DOHH2 (cell line): Measurements from ENCODE around the gene ABTB2.

ENCODE experiments used
- H3F3A ChIP-seq: fragments of 200-600 bp; sonication (generic), shearing (Covaris generic); 2 replicates; pipeline ENCODE4 v1.6.0; 2016; ENCODE audit warnings: antibody characterized with exemption, mild to moderate bottlenecking; ENCODE audit not compliant: control insufficient read depth, insufficient read depth
- H3K27ac ChIP-seq: fragments of 200-600 bp; sonication (generic); 2 replicates; pipeline ENCODE4 v1.5.1; 2014; ENCODE audit warnings: low read depth, mild to moderate bottlenecking, low read length, moderate library complexity
- H3K27me3 ChIP-seq: fragments of 200-600 bp; sonication (generic); 2 replicates; pipeline ENCODE4 v1.6.1; 2014; ENCODE audit warnings: mild to moderate bottlenecking, low read length, mixed read lengths; ENCODE audit not compliant: control insufficient read depth
- H3K36me3 ChIP-seq: fragments of 200-600 bp; sonication (generic); 2 replicates; pipeline ENCODE4 v1.6.1; 2014; ENCODE audit warnings: mild to moderate bottlenecking, low read length, moderate library complexity, mixed read lengths; ENCODE audit not compliant: control insufficient read depth
- H3K4me1 ChIP-seq: fragments of 200-600 bp; sonication (generic); 2 replicates; pipeline ENCODE4 v1.6.1; 2014; ENCODE audit warnings: mild to moderate bottlenecking, low read length, mixed read lengths; ENCODE audit not compliant: control insufficient read depth
- H3K4me2 ChIP-seq: fragments of 200-600 bp; sonication (generic); 2 replicates; pipeline ENCODE4 v1.6.0; 2014; ENCODE audit warnings: mild to moderate bottlenecking, low read length, moderate library complexity
- H3K4me3 ChIP-seq: fragments of 200-600 bp; sonication (generic); 2 replicates; pipeline ENCODE4 v1.5.1; 2014; ENCODE audit warnings: mild to moderate bottlenecking, low read length, mixed read lengths
- H3K79me2 ChIP-seq: fragments of 200-600 bp; sonication (generic); 2 replicates; pipeline ENCODE4 v1.6.1; 2014; ENCODE audit warnings: mild to moderate bottlenecking, low read length, mixed read lengths; ENCODE audit not compliant: control insufficient read depth
- H3K9me2 ChIP-seq: fragments of 200-600 bp; sonication (generic); replicated peaks from 2 replicates; pipeline ENCODE4 v1.6.1; 2014; ENCODE audit warnings: mild to moderate bottlenecking, low read length, mixed read lengths; ENCODE audit not compliant: control insufficient read depth
- H3K9me3 ChIP-seq: fragments of 200-600 bp; sonication (generic); 2 replicates; pipeline ENCODE4 v1.6.1; 2014; ENCODE audit warnings: antibody characterized with exemption, low read length, mixed read lengths; ENCODE audit not compliant: control insufficient read depth, insufficient read depth
- H4K20me1 ChIP-seq: fragments of 200-600 bp; sonication (generic); 2 replicates; pipeline ENCODE4 v1.6.0; 2014; ENCODE audit warnings: low read depth, mild to moderate bottlenecking, antibody characterized with exemption, low read length, moderate library complexity; ENCODE audit not compliant: control insufficient read depth, insufficient read depth
- EZH2phosphoT487 ChIP-seq: fragments of 200-600 bp; sonication (generic); IDR thresholded peaks from 2 replicates; pipeline ENCODE4 v1.6.1; 2017; ENCODE audit warnings: borderline replicate concordance, mild to moderate bottlenecking, antibody characterized with exemption, low read length, moderate library complexity, mixed read lengths
- TF ChIP-seq, protein P1 (sequence below): fragments of 200-600 bp; sonication (generic); IDR thresholded peaks from one replicate; pipeline ENCODE4 v1.5.1; 2014; ENCODE audit warnings: antibody characterized with exemption, mild to moderate bottlenecking, low read depth, low read length; ENCODE audit not compliant: poor library complexity, severe bottlenecking

ABTB2 gene

DNA sequence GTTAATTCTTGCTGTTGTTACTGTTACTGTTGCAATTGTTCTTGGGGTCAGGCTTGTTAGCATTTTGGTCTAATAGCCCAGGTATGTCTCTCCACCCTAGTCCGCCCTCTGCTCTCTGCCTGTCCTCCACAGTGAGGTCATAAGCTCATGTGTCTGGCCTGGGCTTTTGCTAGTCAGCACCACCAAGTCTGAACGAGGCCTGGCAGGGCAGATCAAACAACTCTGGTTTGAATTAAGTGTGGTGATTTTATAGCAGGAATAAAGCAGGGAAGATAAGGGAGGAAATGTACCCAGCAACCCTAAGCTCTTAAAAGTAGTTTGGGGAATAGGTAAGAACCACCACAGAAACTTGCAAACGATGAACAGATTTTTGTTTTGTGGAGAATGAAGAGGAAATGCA is 98.7 kb downstream of the ABTB2 start:
- H3K4me1 ChIP-seq = no peaks in the 10 kb centered on the region
- H4K20me1 ChIP-seq = no peaks in the 10 kb centered on the region
- H3K9me2 ChIP-seq = no peaks in the 10 kb centered on the region
- H3F3A ChIP-seq = no peaks in the 10 kb centered on the region
- H3K27ac ChIP-seq = no peak overlapping the region
- TF ChIP-seq EZH2phosphoT487 = no peak
- TF ChIP-seq, protein P1, sequence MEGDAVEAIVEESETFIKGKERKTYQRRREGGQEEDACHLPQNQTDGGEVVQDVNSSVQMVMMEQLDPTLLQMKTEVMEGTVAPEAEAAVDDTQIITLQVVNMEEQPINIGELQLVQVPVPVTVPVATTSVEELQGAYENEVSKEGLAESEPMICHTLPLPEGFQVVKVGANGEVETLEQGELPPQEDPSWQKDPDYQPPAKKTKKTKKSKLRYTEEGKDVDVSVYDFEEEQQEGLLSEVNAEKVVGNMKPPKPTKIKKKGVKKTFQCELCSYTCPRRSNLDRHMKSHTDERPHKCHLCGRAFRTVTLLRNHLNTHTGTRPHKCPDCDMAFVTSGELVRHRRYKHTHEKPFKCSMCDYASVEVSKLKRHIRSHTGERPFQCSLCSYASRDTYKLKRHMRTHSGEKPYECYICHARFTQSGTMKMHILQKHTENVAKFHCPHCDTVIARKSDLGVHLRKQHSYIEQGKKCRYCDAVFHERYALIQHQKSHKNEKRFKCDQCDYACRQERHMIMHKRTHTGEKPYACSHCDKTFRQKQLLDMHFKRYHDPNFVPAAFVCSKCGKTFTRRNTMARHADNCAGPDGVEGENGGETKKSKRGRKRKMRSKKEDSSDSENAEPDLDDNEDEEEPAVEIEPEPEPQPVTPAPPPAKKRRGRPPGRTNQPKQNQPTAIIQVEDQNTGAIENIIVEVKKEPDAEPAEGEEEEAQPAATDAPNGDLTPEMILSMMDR = no peak
- no peak overlapping the region for H3K4me2 ChIP-seq
- H3K4me3 ChIP-seq = no peak overlapping the region
- peaks cover 8% of the 10 kb centered on the region; the same call in 1 of the 2 replicates for H3K27me3 ChIP-seq
- no peaks in the 10 kb centered on the region for H3K36me3 ChIP-seq
- no peaks in the 10 kb centered on the region for H3K9me3 ChIP-seq
- H3K79me2 ChIP-seq = no peaks in the 10 kb centered on the region

- no peak for TF ChIP-seq EZH2phosphoT487
- TF ChIP-seq, protein P1 = no peak
- no peak overlapping the region for H3K4me3 ChIP-seq
- no peaks in the 10 kb centered on the region for H3K9me3 ChIP-seq
Observed at GRCh38 chr11:34256626-34257025, 101.2 kb downstream of the ABTB2 start.

GRCh38 chr11:34256150-34256549 is 101.7 kb downstream of the ABTB2 start:
- Histone ChIP-seq H3K36me3 (no peaks in the 10 kb centered on the region), H3K4me2 (no peak overlapping the region), H3K9me3 (no peaks in the 10 kb centered on the region), H3F3A (no peaks in the 10 kb centered on the region), H3K4me3 (no peak overlapping the region), H3K27ac (no peak overlapping the region), H4K20me1 (no peaks in the 10 kb centered on the region), H3K4me1 (peaks cover 11% of the 10 kb centered on the region), H3K79me2 (no peaks in the 10 kb centered on the region), H3K9me2 (no peaks in the 10 kb centered on the region), H3K27me3 (peaks cover 26% of the 10 kb centered on the region)
- no peak for TF ChIP-seq EZH2phosphoT487

More at GRCh38 chr11:34256626-34257025, 101.2 kb downstream of the ABTB2 start:
- Histone ChIP-seq H3K4me1 (peaks cover 6% of the 10 kb centered on the region), H3F3A (no peaks in the 10 kb centered on the region), H3K4me2 (no peak overlapping the region), H3K79me2 (no peaks in the 10 kb centered on the region), H3K27ac (no peak overlapping the region), H3K9me2 (no peaks in the 10 kb centered on the region), H4K20me1 (no peaks in the 10 kb centered on the region), H3K27me3 (peaks cover 22% of the 10 kb centered on the region), H3K36me3 (no peaks in the 10 kb centered on the region)

- Histone ChIP-seq H3K4me3 (no peak overlapping the region), H3F3A (no peaks in the 10 kb centered on the region), H3K9me3 (no peaks in the 10 kb centered on the region), H3K4me1 (peaks cover 15% of the 10 kb centered on the region), H3K27ac (no peak overlapping the region), H3K27me3 (peaks cover 31% of the 10 kb centered on the region), H4K20me1 (no peaks in the 10 kb centered on the region), H3K79me2 (no peaks in the 10 kb centered on the region), H3K9me2 (no peaks in the 10 kb centered on the region), H3K4me2 (no peak overlapping the region), H3K36me3 (no peaks in the 10 kb centered on the region)
- TF ChIP-seq, protein P1 = no peak
- no peak for TF ChIP-seq EZH2phosphoT487
Observed at GRCh38 chr11:34255101-34255500, 102.7 kb downstream of the ABTB2 start.
